Measurements from ENCODE around the gene SDR42E1. TPM values are rescaled to one million over a fixed set of nuclear protein-coding genes. Genes with fewer than 3 reads are reported as not detected.
A peak's percentile ranks its signal among the peaks of the same experiment; 100 is the strongest.

Gene SDR42E1
- polyA plus RNA-seq, 1 experiment, result 1.4 TPM

- H3K9me3 ChIP-seq (ENCODE audit: control insufficient read depth, insufficient read depth, low read length), result no peaks in the 10 kb centered on the region
- H3K27me3 ChIP-seq (ENCODE audit: control insufficient read depth, insufficient read depth, low read length), result no peaks in the 10 kb centered on the region
- TF ChIP-seq CTCF (IDR thresholded peaks at IDR 0.05; ENCODE audit: low read depth, low read length), result no peak
- CTCF ChIA-PET, result no interaction called here
- no peak overlapping the region for H3K27ac ChIP-seq (ENCODE audit: low read depth, low read length)
- no peak overlapping the region for H3K4me3 ChIP-seq (ENCODE audit: low read depth, low read length)
- POLR2A ChIA-PET, result no interaction called here
- DNase-seq (ENCODE audit: low read depth, low spot score), result no peak
Observed at GRCh38 chr16:81946206-81946605, 65.1 kb downstream of the SDR42E1 start.

- POLR2A ChIA-PET, result no interaction called here
- no peak for TF ChIP-seq CTCF (IDR thresholded peaks at IDR 0.05; ENCODE audit: low read depth, low read length)
- no peaks in the 10 kb centered on the region for H3K9me3 ChIP-seq (ENCODE audit: control insufficient read depth, insufficient read depth, low read length)
- no peak overlapping the region for H3K27ac ChIP-seq (ENCODE audit: low read depth, low read length)
- no peak overlapping the region for H3K4me3 ChIP-seq (ENCODE audit: low read depth, low read length)
- H3K27me3 ChIP-seq (ENCODE audit: control insufficient read depth, insufficient read depth, low read length), result no peaks in the 10 kb centered on the region
- CTCF ChIA-PET, result no interaction called here
- DNase-seq (ENCODE audit: low read depth, low spot score), result no peak
Observed at GRCh38 chr16:81945665-81946064, 65.6 kb downstream of the SDR42E1 start.

- no peak for DNase-seq (ENCODE audit: low read depth, low spot score)
- no peak for TF ChIP-seq CTCF (IDR thresholded peaks at IDR 0.05; ENCODE audit: low read depth, low read length)
- POLR2A ChIA-PET, result no interaction called here
- Histone ChIP-seq H3K27ac (ENCODE audit: low read depth, low read length) (no peak overlapping the region), H3K9me3 (ENCODE audit: control insufficient read depth, insufficient read depth, low read length) (no peaks in the 10 kb centered on the region), H3K4me3 (ENCODE audit: low read depth, low read length) (no peak overlapping the region), H3K27me3 (ENCODE audit: control insufficient read depth, insufficient read depth, low read length) (no peaks in the 10 kb centered on the region)
- CTCF ChIA-PET, result interaction anchor here (1.1 to 3.7 kb wide), 3 partner anchors 289 to 409 kb away, joined by 4 to 90 read pairs (median 6); no protein-coding TSS in a partner anchor
Observed at GRCh38 chr16:81942007-81942601, 69.2 kb downstream of the SDR42E1 start.

GRCh38 chr16:81940781-81941560 lies 70.3 kb downstream of the SDR42E1 start:
- POLR2A ChIA-PET, result no interaction called here
- Histone ChIP-seq H3K27me3 (ENCODE audit: control insufficient read depth, insufficient read depth, low read length) (no peaks in the 10 kb centered on the region), H3K9me3 (ENCODE audit: control insufficient read depth, insufficient read depth, low read length) (no peaks in the 10 kb centered on the region), H3K27ac (ENCODE audit: low read depth, low read length) (no peak overlapping the region), H3K4me3 (ENCODE audit: low read depth, low read length) (no peak overlapping the region)
- CTCF ChIA-PET, result interaction anchor here (0.7 to 3.7 kb wide), 14 partner anchors 10 to 703 kb away, joined by 3 to 90 read pairs (median 4); no protein-coding TSS in a partner anchor
- TF ChIP-seq CTCF (IDR thresholded peaks at IDR 0.05; ENCODE audit: low read depth, low read length), result peak; percentile 51
- peak; percentile 2 for DNase-seq (ENCODE audit: low read depth, low spot score)

Measured in AG04450 (cell line).